NCI-H226 (cell line): ENCODE measurements around the gene MUSK.
"Not testable (repeated sequence)": the region's sequence is repeated elsewhere in the genome, so short reads cannot be mapped to it uniquely, and the experiment has no call there.

Experiments
- DNase-seq: peaks from one replicate; pipeline ENCODE4 v3.0.0-alpha.2; 2015

Gene MUSK

DNA sequence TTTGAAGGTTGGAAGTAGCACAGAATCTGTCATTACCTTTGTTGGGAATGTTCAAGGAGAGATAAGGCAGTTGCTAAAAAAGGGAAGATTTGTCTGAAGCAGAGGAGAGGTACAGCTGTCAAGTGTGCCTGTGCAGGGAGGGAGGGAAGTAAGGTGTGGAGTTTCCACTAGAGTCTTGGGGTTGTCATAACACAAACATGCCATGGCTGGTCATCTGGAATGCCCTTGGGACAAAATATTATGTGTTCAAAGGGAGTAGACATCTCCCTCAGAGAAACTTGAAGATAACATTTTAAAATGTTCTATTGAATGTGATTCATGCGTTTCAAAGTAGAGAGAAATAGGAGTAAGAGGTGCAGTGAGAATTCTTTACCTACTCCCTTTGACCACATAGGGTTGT, 95.0 kb downstream of the MUSK start:
- peak; percentile 56 for DNase-seq

DNA sequence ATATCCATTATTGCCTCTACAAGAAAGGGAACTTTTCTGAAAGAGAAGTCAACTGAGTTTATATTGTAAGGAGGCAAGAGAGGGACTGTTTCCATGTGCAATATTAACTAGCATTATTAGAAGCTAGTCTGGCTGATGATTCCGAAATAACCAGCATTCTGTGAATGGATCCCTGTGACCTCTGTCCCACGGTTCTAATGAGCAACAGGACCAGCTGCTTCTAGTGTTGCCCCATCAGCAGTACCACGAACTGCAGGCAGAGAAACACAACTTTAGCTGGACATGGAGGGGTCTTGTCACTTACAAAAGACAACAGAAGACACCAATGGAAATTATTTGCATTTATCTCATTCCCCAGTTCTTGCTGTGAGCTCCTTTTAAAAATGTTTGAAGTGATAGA, 95.4 kb downstream of the MUSK start:
- no peak for DNase-seq

GRCh38 chr9:110765926-110766325, 97.3 kb downstream of the MUSK start:
- no peak for DNase-seq

- peak; percentile 65 for DNase-seq
Observed at GRCh38 chr9:110767559-110768063, 99.0 kb downstream of the MUSK start.

DNA sequence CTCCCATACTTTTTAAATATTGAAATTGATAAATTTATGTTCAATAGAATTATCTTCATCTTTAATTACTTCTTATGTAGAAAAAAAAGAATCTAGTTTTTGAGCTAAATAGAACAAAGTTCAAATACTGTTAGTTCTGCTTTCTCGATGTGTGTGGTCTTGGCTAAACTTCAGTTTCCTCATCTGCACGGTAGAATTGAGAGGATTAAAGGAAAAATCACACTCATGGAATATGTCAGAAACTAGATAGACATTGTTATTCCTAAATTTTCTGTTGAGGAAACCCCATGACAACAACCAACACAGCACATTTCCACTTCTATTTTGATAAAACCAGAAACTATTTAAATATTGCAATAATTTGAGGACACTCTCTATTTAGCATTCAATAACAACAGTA, 100.3 kb downstream of the MUSK start:
- no peak for DNase-seq

- DNase-seq, result no peak
Observed at GRCh38 chr9:110769667-110770066, 101.1 kb downstream of the MUSK start.

- DNase-seq, result no peak
Observed at GRCh38 chr9:110775724-110776123, 107.1 kb downstream of the MUSK start.

- no peak for DNase-seq
Observed at GRCh38 chr9:110776221-110776620, 107.6 kb downstream of the MUSK start.

DNA sequence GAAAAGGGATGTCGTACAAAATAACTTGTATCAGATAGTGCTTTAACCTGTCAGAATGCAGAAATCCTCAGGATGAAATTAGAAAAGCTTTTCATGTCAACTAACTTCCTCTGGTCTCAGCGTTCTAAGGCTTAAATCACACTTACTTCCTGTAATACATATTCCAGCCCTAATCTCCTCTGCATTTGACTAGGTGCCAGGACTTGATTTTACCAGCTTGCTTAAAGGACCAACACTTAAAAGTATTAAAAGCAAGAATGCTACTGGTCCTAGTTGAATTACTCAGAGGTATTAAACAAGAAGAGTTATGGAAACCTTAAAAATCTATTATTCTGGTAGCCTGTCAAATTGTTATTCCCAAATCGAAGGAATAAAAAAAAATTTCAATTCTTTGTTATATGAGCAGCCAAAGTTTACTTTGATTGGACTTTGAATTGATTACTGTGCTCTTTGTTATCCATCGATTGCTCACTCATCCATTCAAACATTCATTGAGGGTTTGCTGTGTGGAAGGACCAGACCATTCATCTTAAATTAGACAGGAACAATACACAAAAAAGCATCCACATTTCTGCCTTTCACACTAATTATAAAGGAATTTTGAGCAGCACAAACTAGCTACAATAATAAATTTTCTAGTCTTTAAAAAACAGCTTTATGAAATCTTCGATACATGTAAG, 108.7 kb downstream of the MUSK start:
- peak; percentile 52 for DNase-seq

DNA sequence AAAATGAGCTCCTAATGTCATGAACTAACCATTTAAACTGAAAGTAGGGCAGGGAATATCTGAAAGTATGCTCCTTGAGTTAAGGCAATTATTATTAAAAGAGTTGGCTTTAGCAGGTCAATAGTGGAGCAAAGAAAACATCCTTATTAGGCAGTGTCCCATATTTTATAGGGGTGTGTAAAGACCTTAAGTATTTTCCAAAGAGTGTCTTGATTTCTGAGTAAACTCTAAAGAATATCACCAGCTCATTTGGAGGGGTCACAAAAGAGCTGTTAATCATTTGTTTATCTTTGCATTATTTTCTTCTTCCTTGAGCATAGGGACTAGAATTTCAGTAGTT, 109.3 kb downstream of the MUSK start:
- DNase-seq, result no peak

GRCh38 chr9:110782701-110783100, 114.1 kb downstream of the MUSK start:
- no peak for DNase-seq

DNA sequence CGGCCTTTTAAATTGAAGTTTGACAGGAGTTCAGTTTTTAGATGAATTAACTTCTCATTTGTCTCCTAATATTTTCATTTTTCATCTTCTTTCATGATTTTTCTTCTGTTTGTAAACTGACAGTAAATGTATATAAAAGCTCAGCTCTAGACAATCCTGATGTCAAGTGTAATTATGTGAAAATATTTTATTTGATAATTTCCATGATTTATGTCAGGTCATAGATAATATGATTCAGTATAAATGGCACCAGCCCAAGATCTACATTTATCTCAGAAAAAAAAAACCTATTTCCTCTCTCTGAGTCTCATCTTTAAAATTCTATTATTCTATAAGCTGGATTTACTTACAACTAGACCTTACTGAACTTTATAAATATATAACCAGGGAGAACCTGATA, 115.7 kb downstream of the MUSK start:
- no peak for DNase-seq

DNA sequence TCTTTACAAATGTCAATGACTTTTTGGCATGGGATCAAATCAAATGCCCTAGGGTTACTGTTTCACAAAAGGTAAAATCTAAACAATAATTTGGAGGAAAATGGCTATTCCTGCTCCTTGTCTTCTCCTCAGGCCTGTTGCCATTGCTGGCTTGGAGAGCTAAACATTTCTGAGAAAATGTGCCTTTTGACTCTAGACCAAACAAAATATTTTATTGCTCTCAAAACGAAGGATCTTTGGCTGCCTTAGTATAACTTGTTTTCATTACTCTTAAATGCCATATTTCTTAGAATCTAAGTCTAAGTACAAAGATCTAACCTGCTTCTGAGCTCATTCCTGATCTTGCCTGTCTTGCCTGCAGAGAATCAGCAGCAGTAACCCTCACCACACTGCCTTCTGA, 116.6 kb downstream of the MUSK start:
- no peak for DNase-seq

GRCh38 chr9:110788396-110788795, 119.8 kb downstream of the MUSK start:
- not testable (repeated sequence) for DNase-seq

GRCh38 chr9:110788871-110789270, 120.3 kb downstream of the MUSK start:
- DNase-seq, result peak; percentile 7

- DNase-seq, result no peak
Observed at GRCh38 chr9:110797611-110798010, 129.0 kb downstream of the MUSK start.

GRCh38 chr9:110799396-110799795, 130.8 kb downstream of the MUSK start:
- DNase-seq, result no peak

- no peak for DNase-seq
Observed at GRCh38 chr9:110801426-110801825, 132.8 kb downstream of the MUSK start.

- DNase-seq, result no peak
Observed at GRCh38 chr9:110802416-110803035, 133.9 kb downstream of the MUSK start.

GRCh38 chr9:110807956-110808598, 139.5 kb downstream of the MUSK start:
- DNase-seq, result no peak

DNA sequence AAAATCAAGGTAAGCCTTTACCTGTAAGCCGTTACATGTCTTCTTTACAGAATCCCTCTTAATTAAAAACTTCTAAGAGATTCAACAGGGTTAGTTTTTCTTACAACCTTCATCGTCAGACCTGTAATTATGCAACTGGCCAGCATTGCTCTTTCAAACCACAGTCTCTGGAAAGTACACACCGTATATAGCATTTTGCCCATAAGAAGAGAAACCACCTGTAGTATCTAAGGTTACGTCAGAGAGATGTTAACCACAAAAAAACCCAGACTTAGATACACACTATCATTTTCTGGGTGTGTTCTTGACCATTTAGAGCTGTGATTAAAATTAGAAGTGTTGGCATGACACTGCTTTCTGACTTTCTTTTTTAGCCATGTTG, 140.0 kb downstream of the MUSK start:
- no peak for DNase-seq

DNA sequence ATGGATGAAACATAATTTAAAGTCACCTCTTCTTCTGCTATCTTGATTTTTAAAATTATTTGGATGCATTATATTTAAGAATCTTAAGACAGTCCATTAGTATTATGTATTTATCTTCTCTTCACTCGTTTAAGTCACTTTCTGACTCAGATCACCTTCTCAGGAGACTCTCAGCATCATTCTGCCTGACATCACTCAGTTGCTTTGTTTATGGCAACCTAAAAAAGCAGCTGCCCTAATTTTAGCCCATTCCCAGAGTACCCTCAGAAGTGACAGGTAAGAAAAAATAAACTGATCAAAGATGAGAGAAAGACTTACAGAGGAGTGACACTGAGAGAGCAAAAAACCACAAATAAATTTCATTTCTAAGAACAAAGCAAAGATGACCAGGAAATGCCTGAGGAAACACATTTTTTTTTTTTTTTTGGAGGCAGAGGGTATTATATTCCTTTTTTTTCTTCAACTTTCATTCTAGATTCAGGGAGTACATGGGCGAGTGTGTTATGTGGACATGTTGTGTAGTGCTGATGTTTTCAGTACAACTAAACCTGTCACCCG, 140.5 kb downstream of the MUSK start:
- no peak for DNase-seq

DNA sequence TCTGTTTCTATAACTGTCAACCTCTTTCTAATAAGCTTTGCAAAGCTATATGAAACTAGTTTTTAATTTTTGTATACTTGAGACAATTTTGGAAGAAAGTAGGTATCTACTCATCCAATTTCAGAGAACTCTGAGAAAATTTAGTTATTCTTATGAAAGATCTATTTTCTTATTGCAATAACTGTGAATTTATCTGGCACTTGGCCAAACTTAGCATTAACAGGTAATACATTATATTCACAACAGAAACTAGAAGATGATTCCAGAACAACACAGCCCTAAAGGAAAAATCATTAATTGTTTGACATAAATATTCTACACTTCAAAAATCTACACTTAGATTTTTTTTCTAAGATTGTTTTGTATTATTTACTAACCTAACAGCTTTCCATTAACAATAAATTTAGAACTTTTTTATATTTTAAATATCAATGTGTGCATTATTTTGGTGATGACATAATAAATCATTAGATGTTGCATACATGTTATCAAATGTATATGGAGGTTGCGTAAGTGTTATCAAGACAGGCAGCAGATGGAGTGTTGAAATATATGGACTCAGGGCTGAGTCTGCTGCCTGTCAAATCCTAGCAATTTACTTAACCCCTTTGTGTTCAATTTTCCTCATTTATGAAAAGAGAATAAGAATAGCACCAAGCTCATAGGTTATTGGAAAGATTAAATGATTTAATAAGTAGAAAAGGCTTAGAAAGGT, 141.8 kb downstream of the MUSK start:
- DNase-seq, result peak; percentile 42
